ENCODE measurements around the gene PRKAG2. TPM values are rescaled to one million over a fixed set of nuclear protein-coding genes. Genes with fewer than 3 reads are reported as not detected.

PRKAG2 gene
- total and polyA plus RNA-seq, 4 donors = 3.6 to 25.1 (median 16.8) TPM

GRCh38 chr7:151518105-151518946 is 358.6 kb downstream of the PRKAG2 start (continued):
- TF ChIP-seq, protein P1, sequence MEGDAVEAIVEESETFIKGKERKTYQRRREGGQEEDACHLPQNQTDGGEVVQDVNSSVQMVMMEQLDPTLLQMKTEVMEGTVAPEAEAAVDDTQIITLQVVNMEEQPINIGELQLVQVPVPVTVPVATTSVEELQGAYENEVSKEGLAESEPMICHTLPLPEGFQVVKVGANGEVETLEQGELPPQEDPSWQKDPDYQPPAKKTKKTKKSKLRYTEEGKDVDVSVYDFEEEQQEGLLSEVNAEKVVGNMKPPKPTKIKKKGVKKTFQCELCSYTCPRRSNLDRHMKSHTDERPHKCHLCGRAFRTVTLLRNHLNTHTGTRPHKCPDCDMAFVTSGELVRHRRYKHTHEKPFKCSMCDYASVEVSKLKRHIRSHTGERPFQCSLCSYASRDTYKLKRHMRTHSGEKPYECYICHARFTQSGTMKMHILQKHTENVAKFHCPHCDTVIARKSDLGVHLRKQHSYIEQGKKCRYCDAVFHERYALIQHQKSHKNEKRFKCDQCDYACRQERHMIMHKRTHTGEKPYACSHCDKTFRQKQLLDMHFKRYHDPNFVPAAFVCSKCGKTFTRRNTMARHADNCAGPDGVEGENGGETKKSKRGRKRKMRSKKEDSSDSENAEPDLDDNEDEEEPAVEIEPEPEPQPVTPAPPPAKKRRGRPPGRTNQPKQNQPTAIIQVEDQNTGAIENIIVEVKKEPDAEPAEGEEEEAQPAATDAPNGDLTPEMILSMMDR (IDR thresholded peaks at IDR 0.05; ENCODE audit: low read depth, low read length, missing input control) = peak; percentile 9

DNA sequence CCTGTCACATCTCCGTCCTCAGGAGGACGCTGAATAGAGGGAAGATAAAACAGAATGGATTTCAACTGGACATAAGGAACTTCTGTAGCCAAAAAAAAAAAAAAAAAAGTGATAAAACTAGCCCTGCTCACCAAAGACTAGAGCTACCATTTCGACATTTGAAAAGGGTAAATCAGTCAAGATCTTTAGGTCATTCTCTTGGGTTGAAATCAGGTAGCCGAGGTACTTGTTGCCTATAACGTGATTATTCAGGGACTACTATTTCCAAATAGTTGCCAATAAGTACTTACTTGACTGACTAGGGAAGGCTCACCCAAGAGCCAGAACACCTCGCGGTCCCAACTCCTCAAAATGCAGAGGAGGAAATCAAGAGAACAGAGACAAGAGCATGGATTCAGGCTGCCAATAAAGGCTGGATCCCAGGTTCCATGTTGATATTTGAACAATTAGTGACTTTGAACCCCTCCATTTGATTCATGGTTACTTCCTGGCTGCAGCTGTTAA is 359.3 kb downstream of the PRKAG2 start:
- peaks cover 0 to 3% (median 0%) of the 10 kb centered on the region in 4 donors for H3K36me3 ChIP-seq (ENCODE audit: control insufficient read depth in 4 of 4, insufficient read depth in 3 of 4, low read depth in 1 of 4, low read length in 3 of 4)
- peaks cover 3 to 28% (median 14%) of the 10 kb centered on the region in 4 donors for H3K4me1 ChIP-seq (ENCODE audit: control insufficient read depth in 4 of 4, insufficient read depth in 4 of 4, low read length in 3 of 4)
- peak overlapping the region in 1 of 2 donors; percentile 26 for H3K9ac ChIP-seq (ENCODE audit: low read depth in 1 of 2, low read length in 2 of 2)
- WGBS = 78% methylated on average over 7 of the region's 7 CpGs
- H3K27ac ChIP-seq (ENCODE audit: low read depth in 1 of 2, low read length in 2 of 2) = peak overlapping the region; percentile 93 to 94
- DNase-seq (ENCODE audit: low spot score) = no peak
- no peaks in the 10 kb centered on the region for H3K27me3 ChIP-seq (ENCODE audit: control insufficient read depth in 4 of 4, insufficient read depth in 4 of 4, low read length in 3 of 4)
- no peaks in the 10 kb centered on the region for H3K9me3 ChIP-seq (ENCODE audit: control insufficient read depth in 4 of 4, low read length in 3 of 4)
- TF ChIP-seq HNF4G (IDR thresholded peaks at IDR 0.05) = no peak
- no peak for TF ChIP-seq ATF3 (IDR thresholded peaks at IDR 0.05)
- no peak for TF ChIP-seq EGR1 (IDR thresholded peaks at IDR 0.05; ENCODE audit: low read depth in 2 of 2)
- TF ChIP-seq NR2F2 (IDR thresholded peaks at IDR 0.05) = no peak
- TF ChIP-seq ZBTB33 (IDR thresholded peaks at IDR 0.05) = no peak
- no peak for TF ChIP-seq RXRA (IDR thresholded peaks at IDR 0.05)
- no peak for TF ChIP-seq YY1 (IDR thresholded peaks at IDR 0.05)
- no peak for TF ChIP-seq FOXA1 (IDR thresholded peaks at IDR 0.05)
- TF ChIP-seq GABPA (IDR thresholded peaks at IDR 0.05 in 1 of 2, conservative IDR thresholded peaks at IDR 0.05 in 1 of 2) = no peak
- no peak for TF ChIP-seq JUND (IDR thresholded peaks at IDR 0.05)
- TF ChIP-seq TAF1 (conservative IDR thresholded peaks at IDR 0.05) = no peak
- peak overlapping the region; percentile 71 to 95 (median 92) for H3K4me3 ChIP-seq (ENCODE audit: low read depth in 1 of 3, low read length in 3 of 3)

- no peak for DNase-seq (ENCODE audit: low spot score)
- Histone ChIP-seq H3K27me3 (ENCODE audit: control insufficient read depth in 4 of 4, insufficient read depth in 4 of 4, low read length in 3 of 4) (no peaks in the 10 kb centered on the region), H3K36me3 (ENCODE audit: control insufficient read depth in 4 of 4, insufficient read depth in 3 of 4, low read depth in 1 of 4, low read length in 3 of 4) (peaks cover 0 to 3% (median 0%) of the 10 kb centered on the region in 4 donors), H3K4me1 (ENCODE audit: control insufficient read depth in 4 of 4, insufficient read depth in 4 of 4, low read length in 3 of 4) (peaks cover 0 to 20% (median 10%) of the 10 kb centered on the region in 4 donors), H3K9me3 (ENCODE audit: control insufficient read depth in 4 of 4, low read length in 3 of 4) (no peaks in the 10 kb centered on the region), H3K27ac (ENCODE audit: low read depth in 1 of 2, low read length in 2 of 2) (no peak overlapping the region), H3K4me3 (ENCODE audit: low read depth in 1 of 3, low read length in 3 of 3) (no peak overlapping the region), H3K9ac (ENCODE audit: low read depth in 1 of 2, low read length in 2 of 2) (no peak overlapping the region)
- TF ChIP-seq SP1 (IDR thresholded peaks at IDR 0.05) (no peak), HNF4A (conservative IDR thresholded peaks at IDR 0.05) (no peak), EGR1 (IDR thresholded peaks at IDR 0.05; ENCODE audit: low read depth in 2 of 2) (no peak), HNF4G (IDR thresholded peaks at IDR 0.05) (no peak), ZBTB33 (IDR thresholded peaks at IDR 0.05) (no peak), NR2F2 (IDR thresholded peaks at IDR 0.05) (no peak), RXRA (IDR thresholded peaks at IDR 0.05) (no peak)
- TF ChIP-seq, protein P2, sequence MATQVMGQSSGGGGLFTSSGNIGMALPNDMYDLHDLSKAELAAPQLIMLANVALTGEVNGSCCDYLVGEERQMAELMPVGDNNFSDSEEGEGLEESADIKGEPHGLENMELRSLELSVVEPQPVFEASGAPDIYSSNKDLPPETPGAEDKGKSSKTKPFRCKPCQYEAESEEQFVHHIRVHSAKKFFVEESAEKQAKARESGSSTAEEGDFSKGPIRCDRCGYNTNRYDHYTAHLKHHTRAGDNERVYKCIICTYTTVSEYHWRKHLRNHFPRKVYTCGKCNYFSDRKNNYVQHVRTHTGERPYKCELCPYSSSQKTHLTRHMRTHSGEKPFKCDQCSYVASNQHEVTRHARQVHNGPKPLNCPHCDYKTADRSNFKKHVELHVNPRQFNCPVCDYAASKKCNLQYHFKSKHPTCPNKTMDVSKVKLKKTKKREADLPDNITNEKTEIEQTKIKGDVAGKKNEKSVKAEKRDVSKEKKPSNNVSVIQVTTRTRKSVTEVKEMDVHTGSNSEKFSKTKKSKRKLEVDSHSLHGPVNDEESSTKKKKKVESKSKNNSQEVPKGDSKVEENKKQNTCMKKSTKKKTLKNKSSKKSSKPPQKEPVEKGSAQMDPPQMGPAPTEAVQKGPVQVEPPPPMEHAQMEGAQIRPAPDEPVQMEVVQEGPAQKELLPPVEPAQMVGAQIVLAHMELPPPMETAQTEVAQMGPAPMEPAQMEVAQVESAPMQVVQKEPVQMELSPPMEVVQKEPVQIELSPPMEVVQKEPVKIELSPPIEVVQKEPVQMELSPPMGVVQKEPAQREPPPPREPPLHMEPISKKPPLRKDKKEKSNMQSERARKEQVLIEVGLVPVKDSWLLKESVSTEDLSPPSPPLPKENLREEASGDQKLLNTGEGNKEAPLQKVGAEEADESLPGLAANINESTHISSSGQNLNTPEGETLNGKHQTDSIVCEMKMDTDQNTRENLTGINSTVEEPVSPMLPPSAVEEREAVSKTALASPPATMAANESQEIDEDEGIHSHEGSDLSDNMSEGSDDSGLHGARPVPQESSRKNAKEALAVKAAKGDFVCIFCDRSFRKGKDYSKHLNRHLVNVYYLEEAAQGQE (IDR thresholded peaks at IDR 0.05) = no peak
- TF ChIP-seq, protein P1 (IDR thresholded peaks at IDR 0.05; ENCODE audit: low read depth, low read length, missing input control) = no peak
- TF ChIP-seq, protein P3, sequence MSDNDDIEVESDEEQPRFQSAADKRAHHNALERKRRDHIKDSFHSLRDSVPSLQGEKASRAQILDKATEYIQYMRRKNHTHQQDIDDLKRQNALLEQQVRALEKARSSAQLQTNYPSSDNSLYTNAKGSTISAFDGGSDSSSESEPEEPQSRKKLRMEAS (IDR thresholded peaks at IDR 0.05) = no peak
Measured at GRCh38 chr7:151515276-151515565, 361.7 kb downstream of the PRKAG2 start.
